K562 (cell line): ENCODE data around the gene CCDC69. TPM values are rescaled to one million over a fixed set of nuclear protein-coding genes. Genes with fewer than 3 reads are reported as not detected.

Experiments
- ATF7 ChIP-seq: fragments of 450-650 bp; IDR thresholded peaks from 2 replicates; pipeline ENCODE4 v1.7.1; 2014; ENCODE audit warnings: mild to moderate bottlenecking, moderate library complexity
- BDP1 ChIP-seq: IDR thresholded peaks from 3 replicates; pipeline ENCODE4 v1.6.1; 2011; ENCODE audit not compliant: insufficient read length, insufficient read depth
- GTF2E2 ChIP-seq: fragments of 200-800 bp; sonication (Bioruptor generic); IDR thresholded peaks from 2 replicates; pipeline ENCODE4 v1.6.1; 2016; ENCODE audit warnings: missing genetic modification characterization, missing compliant biosample characterization
- MCM2 ChIP-seq: fragments of 450-650 bp; IDR thresholded peaks from 2 replicates; pipeline ENCODE4 v1.6.1; 2017; ENCODE audit warnings: low read depth, mild to moderate bottlenecking
- MTA3 ChIP-seq: fragments of 450-650 bp; formaldehyde crosslinking; IDR thresholded peaks from 2 replicates; pipeline ENCODE4 v1.6.1; 2017; ENCODE audit warnings: mild to moderate bottlenecking, borderline replicate concordance
- PML ChIP-seq: IDR thresholded peaks from 2 replicates; pipeline ENCODE4 v1.6.1; 2012; ENCODE audit warnings: low read length, inconsistent platforms
- RAD21 ChIP-seq, 2 experiments: fragments of 250-450 bp in 1 of 2; fragments of 450-650 bp in 1 of 2; sonication (Bioruptor Pico) in 1 of 2; formaldehyde crosslinking in 1 of 2; IDR thresholded peaks in 1 of 2; conservative IDR thresholded peaks in 1 of 2; 2 replicates each; pipeline versions ENCODE4 v1.4.0 to v1.8.0; 2020 to 2022; ENCODE audit warnings: mild to moderate bottlenecking in 2 of 2, moderate library complexity in 1 of 2
- RBBP5 ChIP-seq: fragments of 200-600 bp; sonication (generic); IDR thresholded peaks from 2 replicates; pipeline ENCODE4 v1.6.1; 2012; ENCODE audit warnings: borderline replicate concordance, mild to moderate bottlenecking, low read length, control low read depth, inconsistent platforms; ENCODE audit not compliant: insufficient read depth, poor library complexity, severe bottlenecking
- SOX6 ChIP-seq: fragments of 450-650 bp; IDR thresholded peaks from 2 replicates; pipeline ENCODE4 v1.6.1; 2014; ENCODE audit warnings: mild to moderate bottlenecking
- XRCC5 ChIP-seq: fragments of 200-400 bp; formaldehyde crosslinking; IDR thresholded peaks from 2 replicates; pipeline ENCODE4 v1.6.1; 2017; ENCODE audit warnings: low read depth, mild to moderate bottlenecking, low read length
- ZBTB9 ChIP-seq: fragments of 450-650 bp; formaldehyde crosslinking; IDR thresholded peaks from 2 replicates; pipeline ENCODE4 v1.4.0; 2020; ENCODE audit warnings: mild to moderate bottlenecking, moderate library complexity
- ZFP36 ChIP-seq: fragments of 150-350 bp; IDR thresholded peaks from 2 replicates; pipeline ENCODE4 v1.6.1; 2018; ENCODE audit warnings: low read length, low read depth; ENCODE audit not compliant: partially characterized antibody
- ZNF24 ChIP-seq: fragments of 450-650 bp; IDR thresholded peaks from 2 replicates; pipeline ENCODE4 v1.6.1; 2016
- polyA plus RNA-seq, 8 experiments: library from polyadenylated mRNA; depleted of rRNA in 4 of 8; stranded (reverse) in 5 of 8; unstranded in 3 of 8; fragments of >200 nt; fragmentation: Nextera tagmentation in 2 of 8; fragmentation: Illumina TruSeq in 1 of 8; extraction: Ambion mirVana in 2 of 8; extraction: Trizol in 1 of 8; gene quantifications; 2 replicates each; pipeline versions ENCODE4 v1.2.1 to v1.2.3, GENCODE V29; 2011 to 2014; ENCODE audit warnings: inconsistent platforms in 1 of 8, missing spikeins in 1 of 8
- total RNA-seq, 7 experiments: library from RNA; depleted of rRNA in 6 of 7; stranded (reverse); fragments of >200 nt in 6 of 7; fragmentation: Illumina TruSeq in 2 of 7; extraction: Trizol in 2 of 7; gene quantifications; 2 replicates each; pipeline versions ENCODE4 v1.2.1 to v1.2.3, GENCODE V29; 2011 to 2021; ENCODE audit warnings: low replicate concordance in 1 of 7
- TF ChIP-seq, protein P1 (sequence below): sonication (generic); formaldehyde crosslinking; IDR thresholded peaks from 2 replicates; pipeline ENCODE4 v1.8.0; 2023; ENCODE audit warnings: missing genetic modification reagents, mild to moderate bottlenecking, borderline replicate concordance
- TF ChIP-seq, protein P2 (sequence below): fragments of 250-450 bp; sonication (Bioruptor Pico); IDR thresholded peaks from 2 replicates; pipeline ENCODE4 v1.5.0; 2021; ENCODE audit warnings: mild to moderate bottlenecking, moderate library complexity

CCDC69 gene
- total and polyA plus RNA-seq, 9 of the 15 experiments (the other 6 are each of a cell fraction or from before 2014, with no cell fraction given), result 0.65 to 12.2 (median 7.6) TPM

GRCh38 chr5:151223447-151224264, at the start of gene CCDC69 (continued):
- no peak; the same call in none of the 2 replicates for TF ChIP-seq ATF7
- TF ChIP-seq, protein P1, sequence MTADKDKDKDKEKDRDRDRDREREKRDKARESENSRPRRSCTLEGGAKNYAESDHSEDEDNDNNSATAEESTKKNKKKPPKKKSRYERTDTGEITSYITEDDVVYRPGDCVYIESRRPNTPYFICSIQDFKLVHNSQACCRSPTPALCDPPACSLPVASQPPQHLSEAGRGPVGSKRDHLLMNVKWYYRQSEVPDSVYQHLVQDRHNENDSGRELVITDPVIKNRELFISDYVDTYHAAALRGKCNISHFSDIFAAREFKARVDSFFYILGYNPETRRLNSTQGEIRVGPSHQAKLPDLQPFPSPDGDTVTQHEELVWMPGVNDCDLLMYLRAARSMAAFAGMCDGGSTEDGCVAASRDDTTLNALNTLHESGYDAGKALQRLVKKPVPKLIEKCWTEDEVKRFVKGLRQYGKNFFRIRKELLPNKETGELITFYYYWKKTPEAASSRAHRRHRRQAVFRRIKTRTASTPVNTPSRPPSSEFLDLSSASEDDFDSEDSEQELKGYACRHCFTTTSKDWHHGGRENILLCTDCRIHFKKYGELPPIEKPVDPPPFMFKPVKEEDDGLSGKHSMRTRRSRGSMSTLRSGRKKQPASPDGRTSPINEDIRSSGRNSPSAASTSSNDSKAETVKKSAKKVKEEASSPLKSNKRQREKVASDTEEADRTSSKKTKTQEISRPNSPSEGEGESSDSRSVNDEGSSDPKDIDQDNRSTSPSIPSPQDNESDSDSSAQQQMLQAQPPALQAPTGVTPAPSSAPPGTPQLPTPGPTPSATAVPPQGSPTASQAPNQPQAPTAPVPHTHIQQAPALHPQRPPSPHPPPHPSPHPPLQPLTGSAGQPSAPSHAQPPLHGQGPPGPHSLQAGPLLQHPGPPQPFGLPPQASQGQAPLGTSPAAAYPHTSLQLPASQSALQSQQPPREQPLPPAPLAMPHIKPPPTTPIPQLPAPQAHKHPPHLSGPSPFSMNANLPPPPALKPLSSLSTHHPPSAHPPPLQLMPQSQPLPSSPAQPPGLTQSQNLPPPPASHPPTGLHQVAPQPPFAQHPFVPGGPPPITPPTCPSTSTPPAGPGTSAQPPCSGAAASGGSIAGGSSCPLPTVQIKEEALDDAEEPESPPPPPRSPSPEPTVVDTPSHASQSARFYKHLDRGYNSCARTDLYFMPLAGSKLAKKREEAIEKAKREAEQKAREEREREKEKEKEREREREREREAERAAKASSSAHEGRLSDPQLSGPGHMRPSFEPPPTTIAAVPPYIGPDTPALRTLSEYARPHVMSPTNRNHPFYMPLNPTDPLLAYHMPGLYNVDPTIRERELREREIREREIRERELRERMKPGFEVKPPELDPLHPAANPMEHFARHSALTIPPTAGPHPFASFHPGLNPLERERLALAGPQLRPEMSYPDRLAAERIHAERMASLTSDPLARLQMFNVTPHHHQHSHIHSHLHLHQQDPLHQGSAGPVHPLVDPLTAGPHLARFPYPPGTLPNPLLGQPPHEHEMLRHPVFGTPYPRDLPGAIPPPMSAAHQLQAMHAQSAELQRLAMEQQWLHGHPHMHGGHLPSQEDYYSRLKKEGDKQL, result 0 out of 2 replicates have a peak, but pooled peaks have one; percentile 76
- TF ChIP-seq ZNF24, result no peak
- no peak for TF ChIP-seq MCM2
- TF ChIP-seq ZFP36, result peak; percentile 96
- TF ChIP-seq XRCC5, result peak; percentile 82; the same call in 1 of the 2 replicates
- TF ChIP-seq PML, result no peak
- TF ChIP-seq, protein P2, sequence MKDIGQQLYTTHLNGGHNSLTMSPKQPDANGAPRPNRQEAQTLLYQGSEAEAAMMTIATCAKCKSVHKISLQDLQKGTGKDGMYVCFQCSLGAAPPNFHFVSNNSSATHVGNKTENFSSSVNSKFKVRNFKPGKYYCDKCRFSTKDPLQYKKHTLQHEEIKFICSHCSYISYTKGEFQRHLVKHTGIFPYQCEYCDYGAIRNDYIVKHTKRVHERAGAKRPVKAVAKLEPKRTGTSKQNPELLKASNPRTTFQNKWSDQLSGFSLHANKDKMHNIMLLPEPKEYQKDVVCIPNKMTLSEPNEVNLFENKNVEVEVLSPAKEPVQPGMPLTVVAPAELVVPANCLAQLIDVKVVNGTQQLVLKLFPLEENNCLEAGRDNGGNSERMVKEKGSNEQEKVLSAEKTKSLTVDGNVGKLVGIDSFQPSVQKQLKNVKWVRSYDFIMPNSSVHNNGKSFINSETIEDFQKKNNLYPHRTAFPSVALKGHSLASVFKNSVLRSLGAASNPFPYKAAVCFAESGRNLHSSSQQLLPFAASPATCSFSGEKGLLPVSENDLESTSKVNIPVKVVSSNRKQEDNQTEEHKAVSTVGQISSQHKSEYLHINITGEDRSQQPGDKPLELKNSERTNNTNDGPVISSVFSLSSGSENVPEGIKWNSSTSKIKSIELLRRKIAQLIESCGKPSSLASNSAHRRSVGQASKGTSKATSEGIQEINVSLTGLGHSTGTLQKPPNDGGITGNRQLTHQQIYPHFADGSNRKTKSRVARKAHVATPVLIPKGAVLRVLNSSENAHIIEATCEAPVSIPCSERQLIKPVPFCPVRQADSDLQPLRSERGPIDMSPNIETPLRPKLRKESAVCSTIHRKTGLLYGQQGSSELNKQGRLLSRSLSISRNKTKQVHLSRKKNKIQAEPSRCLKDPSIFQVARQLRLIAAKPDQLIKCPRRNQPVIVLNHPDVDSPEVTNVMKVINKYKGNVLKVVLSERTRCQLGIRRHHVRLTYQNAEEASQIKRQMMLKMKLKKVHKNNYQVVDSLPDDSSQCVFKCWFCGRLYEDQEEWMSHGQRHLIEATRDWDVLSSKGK (CRISPR knock-in tag), result no peak
- TF ChIP-seq RAD21 (CRISPR knock-in tag; conservative IDR thresholded peaks at IDR 0.05 in 1 of 2, IDR thresholded peaks at IDR 0.05 in 1 of 2), result 0 out of 4 replicates have a peak, but pooled peaks of 1 of the 2 experiments have one; percentile 22
- TF ChIP-seq BDP1, result no peak
- TF ChIP-seq RBBP5, result peak; percentile 64
- TF ChIP-seq SOX6, result peak; percentile 34; the same call in 1 of the 2 replicates
- no peak for TF ChIP-seq ZBTB9 (CRISPR knock-in tag)
- no peak for TF ChIP-seq MTA3
- no peak for TF ChIP-seq GTF2E2 (tag)
